ENCODE data around the gene NXPH3. TPM values are rescaled to one million over a fixed set of nuclear protein-coding genes. Genes with fewer than 3 reads are reported as not detected.
A peak's percentile ranks its signal among the peaks of the same experiment; 100 is the strongest.

The NXPH3 gene
- total RNA-seq, 4 donors from 2014 or later, result 24.4 to 26.4 (median 25.0) TPM

DNA sequence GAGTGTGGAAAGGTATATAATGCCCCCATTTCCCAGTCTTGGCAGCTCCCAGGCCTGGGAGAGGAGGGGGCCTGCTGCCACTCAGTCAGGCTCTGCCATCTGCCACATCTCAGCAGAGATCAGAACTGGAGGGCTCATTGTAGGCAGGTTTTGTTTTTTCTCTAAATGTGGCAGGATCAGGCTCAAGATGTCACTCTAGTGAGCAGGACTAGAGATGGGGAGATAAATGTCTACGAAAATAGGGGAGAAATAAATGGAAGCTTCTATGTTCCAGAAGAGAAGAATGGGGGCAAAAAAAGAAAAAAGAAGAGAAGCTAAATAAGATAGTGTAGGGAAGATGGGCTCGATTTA is 13.9 kb downstream of the NXPH3 start:
- ATAC-seq, result no peak
- Histone ChIP-seq H3K9me3 (no peaks in the 10 kb centered on the region), H3K4me3 (no peak overlapping the region), H3K4me1 (no peaks in the 10 kb centered on the region), H3K36me3 (peaks cover 0 to 34% of the 10 kb centered on the region in 2 donors), H3K27ac (peak overlapping the region in 1 of 4 donors; percentile 3), H3K27me3 (no peaks in the 10 kb centered on the region)
- 57 to 60% methylated on average over 1 to 2 of the region's 2 CpGs for WGBS, 2 donors (ENCODE audit: low coverage in 1 of 2)
- TF ChIP-seq POLR2A (IDR thresholded peaks at IDR 0.05) (no peak), EP300 (IDR thresholded peaks at IDR 0.05) (no peak), POLR2AphosphoS5 (IDR thresholded peaks at IDR 0.05) (no peak)
- TF ChIP-seq, protein P1, sequence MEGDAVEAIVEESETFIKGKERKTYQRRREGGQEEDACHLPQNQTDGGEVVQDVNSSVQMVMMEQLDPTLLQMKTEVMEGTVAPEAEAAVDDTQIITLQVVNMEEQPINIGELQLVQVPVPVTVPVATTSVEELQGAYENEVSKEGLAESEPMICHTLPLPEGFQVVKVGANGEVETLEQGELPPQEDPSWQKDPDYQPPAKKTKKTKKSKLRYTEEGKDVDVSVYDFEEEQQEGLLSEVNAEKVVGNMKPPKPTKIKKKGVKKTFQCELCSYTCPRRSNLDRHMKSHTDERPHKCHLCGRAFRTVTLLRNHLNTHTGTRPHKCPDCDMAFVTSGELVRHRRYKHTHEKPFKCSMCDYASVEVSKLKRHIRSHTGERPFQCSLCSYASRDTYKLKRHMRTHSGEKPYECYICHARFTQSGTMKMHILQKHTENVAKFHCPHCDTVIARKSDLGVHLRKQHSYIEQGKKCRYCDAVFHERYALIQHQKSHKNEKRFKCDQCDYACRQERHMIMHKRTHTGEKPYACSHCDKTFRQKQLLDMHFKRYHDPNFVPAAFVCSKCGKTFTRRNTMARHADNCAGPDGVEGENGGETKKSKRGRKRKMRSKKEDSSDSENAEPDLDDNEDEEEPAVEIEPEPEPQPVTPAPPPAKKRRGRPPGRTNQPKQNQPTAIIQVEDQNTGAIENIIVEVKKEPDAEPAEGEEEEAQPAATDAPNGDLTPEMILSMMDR (IDR thresholded peaks at IDR 0.05), result no peak

- 88 to 94% methylated on average over 4 of the region's 4 CpGs for WGBS, 2 donors (ENCODE audit: low coverage in 1 of 2)
- H3K27ac ChIP-seq, result no peak overlapping the region
Measured at GRCh38 chr17:49590874-49591273, 15.2 kb downstream of the NXPH3 start.

GRCh38 chr17:49592263-49592662 is 16.6 kb downstream of the NXPH3 start:
- Histone ChIP-seq H3K27ac (peak overlapping the region in 1 of 4 donors; percentile 2), H3K27me3 (no peaks in the 10 kb centered on the region), H3K36me3 (peaks cover 0 to 58% of the 10 kb centered on the region in 2 donors), H3K4me1 (peaks cover 0 to 13% (median 0%) of the 10 kb centered on the region in 3 donors), H3K4me3 (no peak overlapping the region), H3K9me3 (no peaks in the 10 kb centered on the region)
- ATAC-seq, result no peak
- TF ChIP-seq EP300 (IDR thresholded peaks at IDR 0.05) (no peak), POLR2AphosphoS5 (IDR thresholded peaks at IDR 0.05) (no peak), POLR2A (IDR thresholded peaks at IDR 0.05) (no peak)
- TF ChIP-seq, protein P1 (IDR thresholded peaks at IDR 0.05), result no peak
- WGBS, 2 donors (ENCODE audit: low coverage in 1 of 2), result 80 to 96% methylated on average over 1 to 3 of the region's 3 CpGs

More at GRCh38 chr17:49590874-49591273, 15.2 kb downstream of the NXPH3 start:
- no peak for ATAC-seq
- Histone ChIP-seq H3K9me3 (no peaks in the 10 kb centered on the region), H3K4me3 (no peak overlapping the region), H3K36me3 (peaks cover 0 to 48% of the 10 kb centered on the region in 2 donors), H3K27me3 (no peaks in the 10 kb centered on the region), H3K4me1 (peaks cover 0 to under 1% (median 0%) of the 10 kb centered on the region in 3 donors)
- TF ChIP-seq, protein P1 (IDR thresholded peaks at IDR 0.05), result no peak
- TF ChIP-seq POLR2A (IDR thresholded peaks at IDR 0.05) (no peak), POLR2AphosphoS5 (IDR thresholded peaks at IDR 0.05) (no peak), EP300 (IDR thresholded peaks at IDR 0.05) (no peak)

DNA sequence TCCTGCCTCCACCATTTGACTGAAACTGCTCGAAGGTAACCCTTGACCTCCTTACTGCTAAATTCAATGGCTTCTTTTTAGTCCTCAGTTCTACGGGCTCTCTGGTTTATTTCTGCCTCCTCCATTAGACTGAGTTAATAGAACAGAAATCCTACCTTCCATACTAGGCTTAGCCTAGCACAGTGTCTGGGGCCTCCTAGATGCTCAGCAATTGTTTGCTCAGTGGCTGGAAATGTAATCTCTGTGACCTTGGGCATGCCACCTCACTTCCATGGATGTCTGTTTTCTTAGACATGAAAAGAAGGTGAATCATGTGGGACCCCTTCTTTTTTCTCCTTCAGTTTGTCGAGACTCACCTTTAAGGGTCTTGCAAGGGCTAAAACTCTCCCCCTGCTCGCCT is 19.7 kb downstream of the NXPH3 start:
- H3K36me3 ChIP-seq, result peaks cover 0 to 89% of the 10 kb centered on the region in 2 donors
- H3K4me1 ChIP-seq, result peaks cover 0 to 38% (median 3%) of the 10 kb centered on the region in 3 donors
- 83 to 87% methylated on average over 2 to 4 of the region's 4 CpGs for WGBS, 2 donors (ENCODE audit: low coverage in 1 of 2)
- peak overlapping the region in 1 of 4 donors; percentile 27 for H3K27ac ChIP-seq
- ATAC-seq, result no peak
- H3K9me3 ChIP-seq, result no peaks in the 10 kb centered on the region
- H3K27me3 ChIP-seq, result no peaks in the 10 kb centered on the region
- H3K4me3 ChIP-seq, result no peak overlapping the region
- TF ChIP-seq, protein P1 (IDR thresholded peaks at IDR 0.05), result no peak
- TF ChIP-seq POLR2A (IDR thresholded peaks at IDR 0.05) (no peak), EP300 (IDR thresholded peaks at IDR 0.05) (no peak)

- WGBS, 2 donors (ENCODE audit: low coverage in 1 of 2), result 79 to 90% methylated on average over 2 to 4 of the region's 4 CpGs
- Histone ChIP-seq H3K4me1 (peaks cover 0 to 42% (median 3%) of the 10 kb centered on the region in 3 donors), H3K27ac (peak overlapping the region in 2 of 4 donors; percentile 2 to 62), H3K27me3 (no peaks in the 10 kb centered on the region), H3K36me3 (peaks cover 0 to 94% of the 10 kb centered on the region in 2 donors), H3K9me3 (no peaks in the 10 kb centered on the region), H3K4me3 (no peak overlapping the region)
- no peak for TF ChIP-seq POLR2AphosphoS5 (IDR thresholded peaks at IDR 0.05)
- TF ChIP-seq, protein P1 (IDR thresholded peaks at IDR 0.05), result no peak
- TF ChIP-seq EP300 (IDR thresholded peaks at IDR 0.05), result no peak
- no peak for TF ChIP-seq POLR2A (IDR thresholded peaks at IDR 0.05)
- ATAC-seq, result no peak
Measured at GRCh38 chr17:49595980-49596379, 20.3 kb downstream of the NXPH3 start.
